ENCODE results near the gene NXPE3. TPM values are rescaled to one million over a fixed set of nuclear protein-coding genes. Genes with fewer than 3 reads are reported as not detected.
A peak's percentile ranks its signal among the peaks of the same experiment; 100 is the strongest.
"Not testable (repeated sequence)": the region's sequence is repeated elsewhere in the genome, so short reads cannot be mapped to it uniquely, and the experiment has no call there.

NXPE3 gene
- total RNA-seq: 1 to 10 TPM; 2.2 to 5.8 (median 3.6) TPM

DNA sequence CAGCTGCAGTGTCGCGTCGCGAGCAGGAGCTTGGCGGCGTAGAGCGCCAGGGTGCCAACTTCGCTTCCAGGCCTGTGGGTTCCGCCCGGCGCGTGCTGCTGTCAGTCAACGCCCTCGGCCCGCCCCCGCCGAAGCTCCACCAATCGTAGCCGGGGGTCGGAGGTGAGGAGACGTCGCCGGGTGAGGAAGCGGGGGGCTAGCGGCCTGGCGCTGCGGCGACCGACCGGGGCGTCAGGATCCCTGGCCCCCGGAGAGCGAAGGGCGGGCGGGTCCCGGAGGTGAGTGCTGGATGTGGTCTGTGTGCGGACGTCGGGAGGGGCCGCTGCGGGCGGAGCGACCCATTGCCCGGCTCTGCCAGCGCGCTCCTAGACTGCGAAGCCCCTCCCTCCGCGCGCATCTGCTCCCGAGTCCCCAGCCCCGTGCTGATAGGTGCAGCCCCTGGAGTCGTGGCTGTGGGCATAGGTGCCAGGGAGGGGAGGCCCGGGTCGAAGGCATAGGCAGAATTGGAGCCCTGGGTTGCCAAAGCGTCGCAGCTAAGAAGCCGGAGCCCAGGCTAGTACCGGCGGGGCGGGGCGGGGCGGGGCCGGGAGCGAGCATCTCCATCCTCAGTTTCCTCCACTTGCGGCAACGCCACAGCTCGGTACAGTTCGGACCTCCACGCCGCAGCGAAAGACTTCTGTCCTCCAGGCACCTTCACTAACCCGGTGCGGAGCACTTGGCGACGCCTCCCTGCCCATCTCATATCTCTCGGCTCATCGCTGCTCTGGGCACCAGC is at the start of gene NXPE3:
NXPE3 (plus strand) TSS at position 165 of the 775 bp plus-strand sequence. CDS start 6,386 bp downstream, outside the sequence.
- 2% methylated on average over 20 of the region's 78 CpGs for WGBS
- TF ChIP-seq POLR2A (IDR thresholded peaks at IDR 0.05): peak in 1 of 2 donors; percentile 43
- TF ChIP-seq CTCF (IDR thresholded peaks at IDR 0.05): no peak
- no peak for TF ChIP-seq POLR2AphosphoS5 (IDR thresholded peaks at IDR 0.05)
- Histone ChIP-seq H3K4me1 (peaks cover 16% of the 10 kb centered on the region), H3K4me3 (peak within 1 kb of the TSS; percentile 83), H3K27me3 (no peaks in the 10 kb centered on the region), H3K9me3 (no peaks in the 10 kb centered on the region), H3K36me3 (peaks cover 12% of the 10 kb centered on the region), H3K27ac (peak within 1 kb of the TSS; percentile 80)
- DNase-seq (ENCODE audit: low spot score in 2 of 2): peak; percentile 94 to 97

- peaks cover 10% of the 10 kb centered on the region for H3K4me1 ChIP-seq
- peaks cover 43% of the 10 kb centered on the region for H3K36me3 ChIP-seq
- WGBS: 97% methylated on average over 5 of the region's 5 CpGs
- no peak overlapping the region for H3K4me3 ChIP-seq
- no peak for DNase-seq (ENCODE audit: low spot score in 2 of 2)
- H3K27ac ChIP-seq: no peak overlapping the region
- H3K27me3 ChIP-seq: no peaks in the 10 kb centered on the region
- no peaks in the 10 kb centered on the region for H3K9me3 ChIP-seq
- TF ChIP-seq EP300 (IDR thresholded peaks at IDR 0.05) (no peak), CTCF (IDR thresholded peaks at IDR 0.05) (no peak), POLR2AphosphoS5 (IDR thresholded peaks at IDR 0.05) (no peak), POLR2A (IDR thresholded peaks at IDR 0.05) (no peak)
Observed at GRCh38 chr3:101729586-101729985, 49.4 kb upstream of the NXPE3 start.

DNA sequence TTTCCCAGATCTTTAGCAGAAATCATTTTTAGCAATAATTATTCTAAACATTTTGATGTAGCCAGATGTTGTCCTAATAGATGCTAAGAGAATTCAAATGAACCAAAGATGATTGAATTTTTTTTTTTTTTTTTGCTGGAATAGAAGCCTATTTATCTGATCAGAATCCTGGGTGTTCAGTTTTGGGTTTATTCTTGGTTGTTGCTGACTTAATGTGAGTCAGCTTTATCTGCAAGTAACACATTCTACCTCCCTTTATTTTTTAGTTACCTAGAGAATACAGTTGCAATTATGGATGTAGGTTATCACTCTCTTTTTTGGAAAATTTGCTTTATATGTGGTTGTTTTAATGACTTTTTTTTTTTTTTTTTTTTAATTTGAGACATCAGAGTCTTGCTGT is 48.2 kb upstream of the NXPE3 start:
- DNase-seq (ENCODE audit: low spot score in 2 of 2): no peak
- Histone ChIP-seq H3K9me3 (no peaks in the 10 kb centered on the region), H3K27me3 (no peaks in the 10 kb centered on the region), H3K36me3 (peaks cover 55% of the 10 kb centered on the region), H3K27ac (no peak overlapping the region), H3K4me3 (no peak overlapping the region), H3K4me1 (peaks cover 4% of the 10 kb centered on the region)
- TF ChIP-seq CTCF (IDR thresholded peaks at IDR 0.05) (no peak), EP300 (IDR thresholded peaks at IDR 0.05) (no peak), POLR2AphosphoS5 (IDR thresholded peaks at IDR 0.05) (no peak), POLR2A (IDR thresholded peaks at IDR 0.05) (no peak)

GRCh38 chr3:101732240-101732641 is 46.8 kb upstream of the NXPE3 start:
- no peak for DNase-seq (ENCODE audit: low spot score in 2 of 2)
- Histone ChIP-seq H3K9me3 (no peaks in the 10 kb centered on the region), H3K27ac (no peak overlapping the region), H3K4me1 (no peaks in the 10 kb centered on the region), H3K4me3 (no peak overlapping the region), H3K27me3 (no peaks in the 10 kb centered on the region), H3K36me3 (peaks cover 67% of the 10 kb centered on the region)
- TF ChIP-seq POLR2AphosphoS5 (IDR thresholded peaks at IDR 0.05) (no peak), CTCF (IDR thresholded peaks at IDR 0.05) (no peak), EP300 (IDR thresholded peaks at IDR 0.05) (no peak), POLR2A (IDR thresholded peaks at IDR 0.05) (no peak)
- WGBS: 93% methylated on average over 4 of the region's 4 CpGs

GRCh38 chr3:101735833-101736232 is 43.2 kb upstream of the NXPE3 start:
- H3K36me3 ChIP-seq: peaks cover 56% of the 10 kb centered on the region
- H3K9me3 ChIP-seq: no peaks in the 10 kb centered on the region
- no peaks in the 10 kb centered on the region for H3K4me1 ChIP-seq
- TF ChIP-seq POLR2A (IDR thresholded peaks at IDR 0.05) (no peak), EP300 (IDR thresholded peaks at IDR 0.05) (no peak), POLR2AphosphoS5 (IDR thresholded peaks at IDR 0.05) (no peak), CTCF (IDR thresholded peaks at IDR 0.05) (no peak)
- no peak overlapping the region for H3K4me3 ChIP-seq
- WGBS: 96% methylated on average over 8 of the region's 10 CpGs
- no peak overlapping the region for H3K27ac ChIP-seq
- no peaks in the 10 kb centered on the region for H3K27me3 ChIP-seq
- no peak for DNase-seq (ENCODE audit: low spot score in 2 of 2)

GRCh38 chr3:101741914-101742313 is 37.1 kb upstream of the NXPE3 start:
- H3K27me3 ChIP-seq; H3K9me3 ChIP-seq; H3K36me3 ChIP-seq; H3K27ac ChIP-seq; H3K4me3 ChIP-seq; H3K4me1 ChIP-seq; DNase-seq (ENCODE audit: low spot score in 2 of 2): not testable (repeated sequence)
- WGBS: 90% methylated on average over 3 of the region's 3 CpGs
